ENCODE data around the gene TLX2. TPM values are rescaled to one million over a fixed set of nuclear protein-coding genes. Genes with fewer than 3 reads are reported as not detected.

Gene TLX2
- total and polyA plus RNA-seq, 4 donors: not detected

DNA sequence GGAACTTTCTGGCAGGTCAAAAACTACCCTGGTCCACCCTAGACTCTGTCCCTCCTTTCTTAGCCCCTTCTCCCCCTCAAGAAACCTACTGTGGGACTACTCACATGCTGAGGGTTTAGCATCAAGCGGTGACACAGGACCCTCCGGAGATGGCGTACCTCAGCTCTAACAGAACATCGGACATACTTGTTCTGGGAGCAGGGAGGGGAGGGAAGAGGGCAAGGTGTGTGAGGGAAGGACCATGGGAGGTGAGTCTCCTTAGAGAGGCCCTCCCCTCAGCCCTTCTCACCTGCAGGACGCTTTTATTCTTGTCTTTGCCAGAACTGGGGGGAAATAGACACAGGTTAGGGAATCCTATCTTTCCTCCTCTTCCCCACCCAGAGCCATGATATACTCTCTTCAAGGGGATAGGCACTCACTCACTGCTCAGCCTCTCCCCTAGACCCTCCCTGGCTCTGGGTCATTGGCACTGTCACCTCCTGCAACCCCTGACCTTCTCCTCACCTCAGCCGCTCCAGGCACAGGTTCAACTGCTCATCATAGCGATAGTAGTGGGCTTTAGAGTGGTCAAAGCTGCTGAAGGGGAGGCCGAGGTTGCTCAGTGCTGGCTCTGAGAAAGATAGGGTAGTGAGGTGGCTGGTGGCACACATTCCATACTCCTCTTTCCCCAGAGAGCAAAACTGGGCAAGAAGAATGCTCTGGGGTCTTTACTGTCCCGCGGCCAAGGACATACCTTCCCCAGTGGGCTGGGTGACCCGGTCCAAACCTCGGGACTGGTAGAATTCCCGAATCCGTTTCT, 8.6 kb upstream of the TLX2 start:
- Histone ChIP-seq H3K36me3 (ENCODE audit: control insufficient read depth in 4 of 4, insufficient read depth in 3 of 4, low read depth in 1 of 4, low read length in 3 of 4) (peaks cover 0 to 6% (median 4%) of the 10 kb centered on the region in 4 donors), H3K9me3 (ENCODE audit: control insufficient read depth in 4 of 4, low read length in 3 of 4) (no peaks in the 10 kb centered on the region), H3K4me3 (ENCODE audit: low read depth in 1 of 3, low read length in 3 of 3) (peak overlapping the region in 2 of 3 donors; percentile 14 to 26), H3K4me1 (ENCODE audit: control insufficient read depth in 4 of 4, insufficient read depth in 4 of 4, low read length in 3 of 4) (peaks cover 11 to 61% (median 48%) of the 10 kb centered on the region in 4 donors), H3K9ac (ENCODE audit: low read depth in 1 of 2, low read length in 2 of 2) (no peak overlapping the region), H3K27ac (ENCODE audit: low read depth in 1 of 2, low read length in 2 of 2) (peak overlapping the region in 1 of 2 donors; percentile 13), H3K27me3 (ENCODE audit: control insufficient read depth in 4 of 4, insufficient read depth in 4 of 4, low read length in 3 of 4) (peaks cover 0 to 4% (median 0%) of the 10 kb centered on the region in 4 donors)
- no peak for DNase-seq (ENCODE audit: low spot score)
- no peak for TF ChIP-seq HNF4G (IDR thresholded peaks at IDR 0.05)
- peak in 1 of 2 donors; percentile 71 for TF ChIP-seq RXRA (IDR thresholded peaks at IDR 0.05)
- 82% methylated on average over 14 of the region's 14 CpGs for WGBS

DNA sequence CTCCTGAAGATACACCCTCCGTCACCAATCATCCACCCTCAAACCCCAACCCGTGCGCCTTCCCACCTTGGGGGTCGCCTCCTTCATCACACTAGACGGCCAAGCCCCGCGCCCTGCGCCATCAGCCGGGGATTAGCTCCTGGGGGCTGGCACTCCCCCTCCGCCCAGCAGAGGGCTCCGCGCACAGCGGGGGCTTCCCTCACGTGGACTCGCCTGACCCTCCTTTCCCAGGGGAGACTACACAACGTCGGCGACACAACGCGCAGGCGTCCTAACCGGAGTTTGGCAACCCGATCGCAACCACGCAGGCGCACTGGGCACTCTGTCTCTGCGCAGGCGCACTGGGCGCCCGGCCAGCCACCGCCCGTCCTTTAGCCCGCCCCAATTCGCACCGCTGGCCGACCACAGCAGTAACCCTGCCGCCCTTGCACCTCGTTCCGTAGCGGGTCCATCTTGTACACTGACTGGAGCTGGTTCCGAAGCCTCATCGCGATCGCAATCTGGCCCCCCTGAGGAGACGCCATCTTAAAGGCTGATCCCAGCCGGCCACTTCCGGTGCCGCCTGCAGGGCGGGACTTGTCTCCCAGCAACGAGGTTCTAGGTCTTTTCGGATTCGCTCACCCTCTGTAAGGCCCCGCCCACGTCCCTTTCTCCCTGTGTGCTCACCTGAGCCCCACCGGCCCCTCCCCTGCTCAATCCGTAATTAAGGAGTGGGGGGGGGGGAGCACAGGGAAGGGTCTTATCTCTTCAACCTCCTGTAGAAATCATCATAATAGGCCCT, 6.9 kb upstream of the TLX2 start, which contains the start of gene PCGF1:
PCGF1 (minus strand) TSS at position 551 of the 781 bp plus-strand sequence; CDS start at position 524, 27 bp downstream.
- TF ChIP-seq, protein P1, sequence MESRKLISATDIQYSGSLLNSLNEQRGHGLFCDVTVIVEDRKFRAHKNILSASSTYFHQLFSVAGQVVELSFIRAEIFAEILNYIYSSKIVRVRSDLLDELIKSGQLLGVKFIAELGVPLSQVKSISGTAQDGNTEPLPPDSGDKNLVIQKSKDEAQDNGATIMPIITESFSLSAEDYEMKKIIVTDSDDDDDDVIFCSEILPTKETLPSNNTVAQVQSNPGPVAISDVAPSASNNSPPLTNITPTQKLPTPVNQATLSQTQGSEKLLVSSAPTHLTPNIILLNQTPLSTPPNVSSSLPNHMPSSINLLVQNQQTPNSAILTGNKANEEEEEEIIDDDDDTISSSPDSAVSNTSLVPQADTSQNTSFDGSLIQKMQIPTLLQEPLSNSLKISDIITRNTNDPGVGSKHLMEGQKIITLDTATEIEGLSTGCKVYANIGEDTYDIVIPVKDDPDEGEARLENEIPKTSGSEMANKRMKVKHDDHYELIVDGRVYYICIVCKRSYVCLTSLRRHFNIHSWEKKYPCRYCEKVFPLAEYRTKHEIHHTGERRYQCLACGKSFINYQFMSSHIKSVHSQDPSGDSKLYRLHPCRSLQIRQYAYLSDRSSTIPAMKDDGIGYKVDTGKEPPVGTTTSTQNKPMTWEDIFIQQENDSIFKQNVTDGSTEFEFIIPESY (IDR thresholded peaks at IDR 0.05): no peak
- no peak for TF ChIP-seq FOXA2 (IDR thresholded peaks at IDR 0.05)
- TF ChIP-seq EGR1 (IDR thresholded peaks at IDR 0.05; ENCODE audit: low read depth in 2 of 2): peak in 1 of 2 donors; percentile 24
- no peak for TF ChIP-seq NR2F2 (IDR thresholded peaks at IDR 0.05)
- peak; percentile 99 for TF ChIP-seq YY1 (IDR thresholded peaks at IDR 0.05)
- TF ChIP-seq, protein P2, sequence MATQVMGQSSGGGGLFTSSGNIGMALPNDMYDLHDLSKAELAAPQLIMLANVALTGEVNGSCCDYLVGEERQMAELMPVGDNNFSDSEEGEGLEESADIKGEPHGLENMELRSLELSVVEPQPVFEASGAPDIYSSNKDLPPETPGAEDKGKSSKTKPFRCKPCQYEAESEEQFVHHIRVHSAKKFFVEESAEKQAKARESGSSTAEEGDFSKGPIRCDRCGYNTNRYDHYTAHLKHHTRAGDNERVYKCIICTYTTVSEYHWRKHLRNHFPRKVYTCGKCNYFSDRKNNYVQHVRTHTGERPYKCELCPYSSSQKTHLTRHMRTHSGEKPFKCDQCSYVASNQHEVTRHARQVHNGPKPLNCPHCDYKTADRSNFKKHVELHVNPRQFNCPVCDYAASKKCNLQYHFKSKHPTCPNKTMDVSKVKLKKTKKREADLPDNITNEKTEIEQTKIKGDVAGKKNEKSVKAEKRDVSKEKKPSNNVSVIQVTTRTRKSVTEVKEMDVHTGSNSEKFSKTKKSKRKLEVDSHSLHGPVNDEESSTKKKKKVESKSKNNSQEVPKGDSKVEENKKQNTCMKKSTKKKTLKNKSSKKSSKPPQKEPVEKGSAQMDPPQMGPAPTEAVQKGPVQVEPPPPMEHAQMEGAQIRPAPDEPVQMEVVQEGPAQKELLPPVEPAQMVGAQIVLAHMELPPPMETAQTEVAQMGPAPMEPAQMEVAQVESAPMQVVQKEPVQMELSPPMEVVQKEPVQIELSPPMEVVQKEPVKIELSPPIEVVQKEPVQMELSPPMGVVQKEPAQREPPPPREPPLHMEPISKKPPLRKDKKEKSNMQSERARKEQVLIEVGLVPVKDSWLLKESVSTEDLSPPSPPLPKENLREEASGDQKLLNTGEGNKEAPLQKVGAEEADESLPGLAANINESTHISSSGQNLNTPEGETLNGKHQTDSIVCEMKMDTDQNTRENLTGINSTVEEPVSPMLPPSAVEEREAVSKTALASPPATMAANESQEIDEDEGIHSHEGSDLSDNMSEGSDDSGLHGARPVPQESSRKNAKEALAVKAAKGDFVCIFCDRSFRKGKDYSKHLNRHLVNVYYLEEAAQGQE (IDR thresholded peaks at IDR 0.05): no peak
- TF ChIP-seq RXRA (IDR thresholded peaks at IDR 0.05): peak; percentile 8 to 31
- TF ChIP-seq, protein P3, sequence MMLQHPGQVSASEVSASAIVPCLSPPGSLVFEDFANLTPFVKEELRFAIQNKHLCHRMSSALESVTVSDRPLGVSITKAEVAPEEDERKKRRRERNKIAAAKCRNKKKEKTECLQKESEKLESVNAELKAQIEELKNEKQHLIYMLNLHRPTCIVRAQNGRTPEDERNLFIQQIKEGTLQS (IDR thresholded peaks at IDR 0.05): no peak
- TF ChIP-seq SP1 (IDR thresholded peaks at IDR 0.05): peak; percentile 59
- peak; percentile 75 to 92 for TF ChIP-seq GABPA (IDR thresholded peaks at IDR 0.05 in 1 of 2, conservative IDR thresholded peaks at IDR 0.05 in 1 of 2)
- TF ChIP-seq HNF4G (IDR thresholded peaks at IDR 0.05): no peak
- no peak for TF ChIP-seq TAF1 (conservative IDR thresholded peaks at IDR 0.05)
- peaks cover 11 to 50% (median 35%) of the 10 kb centered on the region in 4 donors for H3K4me1 ChIP-seq (ENCODE audit: control insufficient read depth in 4 of 4, insufficient read depth in 4 of 4, low read length in 3 of 4)
- peak within 1 kb of the TSS; percentile 78 to 91 for H3K9ac ChIP-seq (ENCODE audit: low read depth in 1 of 2, low read length in 2 of 2)
- no peaks in the 10 kb centered on the region for H3K9me3 ChIP-seq (ENCODE audit: control insufficient read depth in 4 of 4, low read length in 3 of 4)
- peaks cover 0 to 12% (median 0%) of the 10 kb centered on the region in 4 donors for H3K27me3 ChIP-seq (ENCODE audit: control insufficient read depth in 4 of 4, insufficient read depth in 4 of 4, low read length in 3 of 4)
- peak within 1 kb of the TSS; percentile 70 to 92 (median 90) for H3K4me3 ChIP-seq (ENCODE audit: low read depth in 1 of 3, low read length in 3 of 3)
- DNase-seq (ENCODE audit: low spot score): peak; percentile 100
- under 1% methylated on average over 56 of the region's 56 CpGs for WGBS
- H3K27ac ChIP-seq (ENCODE audit: low read depth in 1 of 2, low read length in 2 of 2): peak within 1 kb of the TSS; percentile 99
- H3K36me3 ChIP-seq (ENCODE audit: control insufficient read depth in 4 of 4, insufficient read depth in 3 of 4, low read depth in 1 of 4, low read length in 3 of 4): peaks cover 0 to 6% (median 4%) of the 10 kb centered on the region in 4 donors

Data from liver (tissue), 9 donors.